Measurements from ENCODE around the gene TSSK3. TPM values are rescaled to one million over a fixed set of nuclear protein-coding genes. Genes with fewer than 3 reads are reported as not detected.

The TSSK3 gene
- total and polyA plus RNA-seq, 2 of the 8 experiments (the other 6 are each of a cell fraction or from before 2014, with no cell fraction given) = 1.2 TPM

- TF ChIP-seq SRF (IDR thresholded peaks at IDR 0.05; ENCODE audit: low read depth, low read length) = no peak
These were observed 29.9 kb upstream of the TSSK3 start (continued) for GRCh38 chr1:32332290-32333079.

Measured in H1 (cell line).